H1 (cell line): ENCODE data around the gene GPR18. TPM values are rescaled to one million over a fixed set of nuclear protein-coding genes. Genes with fewer than 3 reads are reported as not detected.

Experiments used
- CHD7 ChIP-seq: fragments of 300-600 bp; sonication (generic); IDR thresholded peaks from 2 replicates; pipeline ENCODE4 v1.7.1; 2012; ENCODE audit warnings: low read length, moderate library complexity, mild to moderate bottlenecking, inconsistent platforms; ENCODE audit not compliant: insufficient replicate concordance
- polyA plus RNA-seq, 7 experiments: library from polyadenylated mRNA; depleted of rRNA in 3 of 7; stranded (reverse) in 5 of 7; unstranded in 2 of 7; fragments of >200 nt in 5 of 7; fragments of 200-250 nt in 2 of 7; gene quantifications; 1 replicate in 5 of 7; 2 replicates in 1 of 7; 4 replicates in 1 of 7; pipeline versions ENCODE4 v1.2.1 to v1.2.3, GENCODE V29; 2011 to 2013; ENCODE audit warnings: missing spikeins in 2 of 7, mixed read lengths in 2 of 7
- total RNA-seq: library from RNA; stranded (reverse); fragmentation: NEBNext Ultra II Directional; extraction: Animal tissue kit (Norgen Biotek cat#: 25700); gene quantifications from 2 replicates; pipeline ENCODE4 v1.2.1, GENCODE V29; 2021

GPR18 gene
- total and polyA plus RNA-seq, 2 of the 8 experiments (the other 6 are each of a cell fraction or from before 2014, with no cell fraction given) = not detected

GRCh38 chr13:99251921-99252320, 6.3 kb downstream of the GPR18 start (continued):
- TF ChIP-seq CHD7 = no peak
